Measurements from ENCODE around the gene TMEM256.

DNA sequence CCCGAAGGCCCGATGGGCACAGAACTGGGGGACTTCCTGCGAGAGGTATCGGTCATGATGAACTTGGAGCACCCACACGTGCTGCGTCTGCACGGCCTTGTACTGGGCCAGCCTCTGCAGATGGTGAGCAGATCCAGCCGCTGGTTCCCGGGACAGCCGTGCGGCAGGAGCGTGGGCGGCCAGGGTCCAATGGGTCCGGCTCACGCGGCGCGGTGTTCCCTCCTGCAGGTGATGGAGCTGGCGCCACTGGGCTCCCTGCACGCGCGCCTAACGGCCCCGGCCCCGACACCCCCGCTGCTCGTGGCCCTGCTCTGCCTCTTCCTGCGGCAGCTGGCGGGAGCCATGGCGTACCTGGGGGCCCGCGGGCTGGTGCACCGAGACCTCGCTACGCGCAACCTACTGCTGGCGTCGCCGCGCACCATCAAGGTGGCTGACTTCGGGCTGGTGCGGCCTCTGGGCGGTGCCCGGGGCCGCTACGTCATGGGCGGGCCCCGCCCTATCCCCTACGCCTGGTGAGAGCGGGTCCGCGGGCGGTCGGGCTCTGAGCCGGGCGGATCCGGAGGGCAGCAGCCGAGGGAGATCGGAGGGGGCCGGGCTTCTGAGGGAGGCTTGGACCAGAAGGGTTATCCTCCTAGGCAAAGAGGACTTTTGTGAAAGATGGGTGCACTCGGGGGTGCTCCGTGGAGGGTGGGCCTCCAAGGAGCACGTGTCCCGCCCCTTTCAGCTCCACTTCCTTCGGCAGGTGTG is 20.0 kb downstream of the TMEM256 start:
- TF ChIP-seq, protein P1, sequence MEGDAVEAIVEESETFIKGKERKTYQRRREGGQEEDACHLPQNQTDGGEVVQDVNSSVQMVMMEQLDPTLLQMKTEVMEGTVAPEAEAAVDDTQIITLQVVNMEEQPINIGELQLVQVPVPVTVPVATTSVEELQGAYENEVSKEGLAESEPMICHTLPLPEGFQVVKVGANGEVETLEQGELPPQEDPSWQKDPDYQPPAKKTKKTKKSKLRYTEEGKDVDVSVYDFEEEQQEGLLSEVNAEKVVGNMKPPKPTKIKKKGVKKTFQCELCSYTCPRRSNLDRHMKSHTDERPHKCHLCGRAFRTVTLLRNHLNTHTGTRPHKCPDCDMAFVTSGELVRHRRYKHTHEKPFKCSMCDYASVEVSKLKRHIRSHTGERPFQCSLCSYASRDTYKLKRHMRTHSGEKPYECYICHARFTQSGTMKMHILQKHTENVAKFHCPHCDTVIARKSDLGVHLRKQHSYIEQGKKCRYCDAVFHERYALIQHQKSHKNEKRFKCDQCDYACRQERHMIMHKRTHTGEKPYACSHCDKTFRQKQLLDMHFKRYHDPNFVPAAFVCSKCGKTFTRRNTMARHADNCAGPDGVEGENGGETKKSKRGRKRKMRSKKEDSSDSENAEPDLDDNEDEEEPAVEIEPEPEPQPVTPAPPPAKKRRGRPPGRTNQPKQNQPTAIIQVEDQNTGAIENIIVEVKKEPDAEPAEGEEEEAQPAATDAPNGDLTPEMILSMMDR (conservative IDR thresholded peaks at IDR 0.05; ENCODE audit: low read depth, low read length) = no peak
- TF ChIP-seq EZH2 (IDR thresholded peaks at IDR 0.05; ENCODE audit: borderline replicate concordance, low read depth, low read length, poor library complexity, severe bottlenecking) = no peak

Data from A673 (cell line).